Measurements from ENCODE around the gene NISCH. TPM values are rescaled to one million over a fixed set of nuclear protein-coding genes. Genes with fewer than 3 reads are reported as not detected.

Gene NISCH
- total and polyA plus RNA-seq, 2 donors (not counting 1 experiment from before 2014, with no cell fraction given) = 31.1 to 69.9 TPM

DNA sequence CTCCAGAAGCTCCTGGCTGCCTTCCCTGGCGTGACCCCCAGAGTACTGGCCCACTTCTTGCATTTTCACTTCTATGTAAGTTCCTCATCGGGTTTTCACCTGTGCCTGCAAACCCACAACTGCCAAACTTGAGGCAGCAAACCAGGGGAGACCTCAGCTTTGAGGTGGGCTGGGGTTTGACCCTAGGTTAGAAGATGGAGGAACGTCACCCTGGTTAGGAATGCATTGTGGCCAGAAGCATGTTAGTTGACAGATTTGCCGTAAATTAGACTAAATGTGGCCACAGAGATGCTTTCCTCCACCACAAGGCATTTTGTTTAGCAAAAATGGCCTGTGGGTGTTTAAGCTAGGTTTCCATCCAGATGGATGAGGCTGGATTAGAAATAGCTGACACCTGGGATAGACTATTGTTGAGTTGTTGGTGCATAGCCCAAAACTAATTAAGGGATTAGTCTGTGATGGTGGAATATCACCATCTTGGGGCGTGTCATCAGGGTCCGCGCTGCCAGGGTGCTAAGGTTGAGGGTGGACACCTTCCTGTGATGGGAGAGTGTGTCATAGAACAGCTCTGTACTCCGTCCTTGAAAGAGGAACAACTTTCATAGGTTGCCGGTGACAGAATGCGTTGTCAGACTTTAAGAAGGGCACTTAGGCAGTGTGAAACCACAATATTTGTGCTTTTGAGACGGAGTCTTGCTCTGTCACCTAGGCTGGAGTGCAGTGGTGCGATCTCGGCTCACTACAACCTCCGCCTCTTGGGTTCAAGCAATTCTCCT is 3.6 kb downstream of the NISCH start:
- no peaks in the 10 kb centered on the region for H3K27me3 ChIP-seq (ENCODE audit: control insufficient read depth, insufficient read depth, low read length)
- no peak for TF ChIP-seq EZH2 (IDR thresholded peaks at IDR 0.05; ENCODE audit: low read length, missing control alignments)
- TF ChIP-seq, protein P1, sequence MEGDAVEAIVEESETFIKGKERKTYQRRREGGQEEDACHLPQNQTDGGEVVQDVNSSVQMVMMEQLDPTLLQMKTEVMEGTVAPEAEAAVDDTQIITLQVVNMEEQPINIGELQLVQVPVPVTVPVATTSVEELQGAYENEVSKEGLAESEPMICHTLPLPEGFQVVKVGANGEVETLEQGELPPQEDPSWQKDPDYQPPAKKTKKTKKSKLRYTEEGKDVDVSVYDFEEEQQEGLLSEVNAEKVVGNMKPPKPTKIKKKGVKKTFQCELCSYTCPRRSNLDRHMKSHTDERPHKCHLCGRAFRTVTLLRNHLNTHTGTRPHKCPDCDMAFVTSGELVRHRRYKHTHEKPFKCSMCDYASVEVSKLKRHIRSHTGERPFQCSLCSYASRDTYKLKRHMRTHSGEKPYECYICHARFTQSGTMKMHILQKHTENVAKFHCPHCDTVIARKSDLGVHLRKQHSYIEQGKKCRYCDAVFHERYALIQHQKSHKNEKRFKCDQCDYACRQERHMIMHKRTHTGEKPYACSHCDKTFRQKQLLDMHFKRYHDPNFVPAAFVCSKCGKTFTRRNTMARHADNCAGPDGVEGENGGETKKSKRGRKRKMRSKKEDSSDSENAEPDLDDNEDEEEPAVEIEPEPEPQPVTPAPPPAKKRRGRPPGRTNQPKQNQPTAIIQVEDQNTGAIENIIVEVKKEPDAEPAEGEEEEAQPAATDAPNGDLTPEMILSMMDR (conservative IDR thresholded peaks at IDR 0.05 in 1 of 2, IDR thresholded peaks at IDR 0.05 in 1 of 2; ENCODE audit: low read depth in 1 of 2, low read length in 2 of 2) = no peak
- no peak overlapping the region for H3K9ac ChIP-seq (ENCODE audit: insufficient read depth, low read length)
- peaks cover 7% of the 10 kb centered on the region for H3K4me1 ChIP-seq (ENCODE audit: control insufficient read depth, extremely low read depth, insufficient read depth, low read length)
- peaks cover 24% of the 10 kb centered on the region for H3K79me2 ChIP-seq (ENCODE audit: control insufficient read depth, insufficient read depth, low read length)
- H4K20me1 ChIP-seq (ENCODE audit: control insufficient read depth, extremely low read depth, insufficient read depth, low read length) = no peaks in the 10 kb centered on the region
- no peak overlapping the region for H2AFZ ChIP-seq (ENCODE audit: low read length)
- peaks cover 9% of the 10 kb centered on the region for H3K36me3 ChIP-seq (ENCODE audit: control insufficient read depth, insufficient read depth, low read length)
- no peak for DNase-seq (ENCODE audit: low read depth in 2 of 2)
- H3K27ac ChIP-seq (ENCODE audit: insufficient read depth, low read length) = no peak overlapping the region
- H3K9me3 ChIP-seq (ENCODE audit: control insufficient read depth, insufficient read depth, low read depth, low read length) = no peaks in the 10 kb centered on the region
- no peak overlapping the region for H3K4me3 ChIP-seq (replicated peaks in 1 of 4; ENCODE audit: control extremely low read depth in 1 of 4, insufficient read depth in 1 of 4, low read depth in 3 of 4, low read length in 4 of 4)
- no peak overlapping the region for H3K4me2 ChIP-seq (ENCODE audit: extremely low read depth, insufficient read depth, low read length)

DNA sequence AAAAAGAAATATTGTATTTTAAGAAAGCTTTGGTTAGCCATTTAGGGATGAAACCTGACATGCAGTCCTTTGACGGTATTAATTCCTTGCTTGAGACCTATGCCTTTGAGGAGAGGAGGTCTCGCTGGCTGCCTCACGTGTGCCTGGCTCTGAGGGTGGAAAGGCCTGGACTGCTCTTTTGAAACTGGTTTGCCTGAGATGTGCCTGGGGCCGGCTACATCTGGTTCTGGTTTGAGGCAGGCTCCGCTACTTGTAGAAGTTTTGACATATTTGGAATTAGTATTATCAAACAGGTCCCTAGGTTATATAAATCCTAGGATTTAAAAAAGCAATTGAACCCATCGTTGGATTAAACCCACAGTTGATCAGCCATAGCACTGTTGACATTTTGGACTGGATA is 6.5 kb downstream of the NISCH start:
- H3K4me1 ChIP-seq (ENCODE audit: control insufficient read depth, extremely low read depth, insufficient read depth, low read length) = peaks cover 6% of the 10 kb centered on the region
- H4K20me1 ChIP-seq (ENCODE audit: control insufficient read depth, extremely low read depth, insufficient read depth, low read length) = no peaks in the 10 kb centered on the region
- peaks cover 17% of the 10 kb centered on the region for H3K79me2 ChIP-seq (ENCODE audit: control insufficient read depth, insufficient read depth, low read length)
- H3K36me3 ChIP-seq (ENCODE audit: control insufficient read depth, insufficient read depth, low read length) = peaks cover 9% of the 10 kb centered on the region
- H3K4me2 ChIP-seq (ENCODE audit: extremely low read depth, insufficient read depth, low read length) = no peak overlapping the region
- no peak overlapping the region for H2AFZ ChIP-seq (ENCODE audit: low read length)
- DNase-seq (ENCODE audit: low read depth in 2 of 2) = no peak
- H3K9me3 ChIP-seq (ENCODE audit: control insufficient read depth, insufficient read depth, low read depth, low read length) = no peaks in the 10 kb centered on the region
- no peak overlapping the region for H3K4me3 ChIP-seq (replicated peaks in 1 of 4; ENCODE audit: control extremely low read depth in 1 of 4, insufficient read depth in 1 of 4, low read depth in 3 of 4, low read length in 4 of 4)
- no peak overlapping the region for H3K27ac ChIP-seq (ENCODE audit: insufficient read depth, low read length)
- H3K27me3 ChIP-seq (ENCODE audit: control insufficient read depth, insufficient read depth, low read length) = no peaks in the 10 kb centered on the region
- no peak overlapping the region for H3K9ac ChIP-seq (ENCODE audit: insufficient read depth, low read length)
- no peak for TF ChIP-seq EZH2 (IDR thresholded peaks at IDR 0.05; ENCODE audit: low read length, missing control alignments)
- TF ChIP-seq, protein P1 (conservative IDR thresholded peaks at IDR 0.05 in 1 of 2, IDR thresholded peaks at IDR 0.05 in 1 of 2; ENCODE audit: low read depth in 1 of 2, low read length in 2 of 2) = no peak

DNA sequence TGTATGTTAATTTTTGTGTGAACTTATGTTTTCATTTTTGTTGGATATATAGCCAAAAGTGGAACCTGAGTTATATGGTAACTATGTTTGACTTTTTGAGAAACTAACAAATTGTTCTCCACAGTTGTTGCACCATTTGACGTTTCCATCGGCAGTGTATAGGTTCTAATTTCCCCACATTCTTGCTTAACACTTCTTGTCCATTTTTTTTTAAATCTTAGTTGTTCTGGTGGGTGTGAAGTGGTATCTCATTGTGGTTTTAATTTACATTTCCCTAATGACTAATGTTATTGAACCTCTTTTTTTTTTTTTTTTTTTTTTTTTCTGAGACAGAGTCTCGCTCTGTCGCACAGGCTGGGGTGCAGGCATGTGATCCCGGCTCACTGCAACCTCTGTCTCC is 8.0 kb downstream of the NISCH start:
- DNase-seq (ENCODE audit: low read depth in 2 of 2) = no peak
- peaks cover 7% of the 10 kb centered on the region for H3K36me3 ChIP-seq (ENCODE audit: control insufficient read depth, insufficient read depth, low read length)
- peaks cover 6% of the 10 kb centered on the region for H3K4me1 ChIP-seq (ENCODE audit: control insufficient read depth, extremely low read depth, insufficient read depth, low read length)
- no peaks in the 10 kb centered on the region for H3K27me3 ChIP-seq (ENCODE audit: control insufficient read depth, insufficient read depth, low read length)
- no peak overlapping the region for H3K27ac ChIP-seq (ENCODE audit: insufficient read depth, low read length)
- H4K20me1 ChIP-seq (ENCODE audit: control insufficient read depth, extremely low read depth, insufficient read depth, low read length) = no peaks in the 10 kb centered on the region
- no peak overlapping the region for H2AFZ ChIP-seq (ENCODE audit: low read length)
- TF ChIP-seq, protein P1 (conservative IDR thresholded peaks at IDR 0.05 in 1 of 2, IDR thresholded peaks at IDR 0.05 in 1 of 2; ENCODE audit: low read depth in 1 of 2, low read length in 2 of 2) = no peak
- TF ChIP-seq EZH2 (IDR thresholded peaks at IDR 0.05; ENCODE audit: low read length, missing control alignments) = no peak
- peaks cover 11% of the 10 kb centered on the region for H3K79me2 ChIP-seq (ENCODE audit: control insufficient read depth, insufficient read depth, low read length)
- no peaks in the 10 kb centered on the region for H3K9me3 ChIP-seq (ENCODE audit: control insufficient read depth, insufficient read depth, low read depth, low read length)
- no peak overlapping the region for H3K4me2 ChIP-seq (ENCODE audit: extremely low read depth, insufficient read depth, low read length)
- H3K4me3 ChIP-seq (replicated peaks in 1 of 4; ENCODE audit: control extremely low read depth in 1 of 4, insufficient read depth in 1 of 4, low read depth in 3 of 4, low read length in 4 of 4) = no peak overlapping the region
- H3K9ac ChIP-seq (ENCODE audit: insufficient read depth, low read length) = no peak overlapping the region
